Measurements from ENCODE around the gene FBXL14. TPM values are rescaled to one million over a fixed set of nuclear protein-coding genes. Genes with fewer than 3 reads are reported as not detected.

FBXL14 gene
- total and polyA plus RNA-seq, 7 donors, result 7.5 to 26.4 (median 12.2) TPM

DNA sequence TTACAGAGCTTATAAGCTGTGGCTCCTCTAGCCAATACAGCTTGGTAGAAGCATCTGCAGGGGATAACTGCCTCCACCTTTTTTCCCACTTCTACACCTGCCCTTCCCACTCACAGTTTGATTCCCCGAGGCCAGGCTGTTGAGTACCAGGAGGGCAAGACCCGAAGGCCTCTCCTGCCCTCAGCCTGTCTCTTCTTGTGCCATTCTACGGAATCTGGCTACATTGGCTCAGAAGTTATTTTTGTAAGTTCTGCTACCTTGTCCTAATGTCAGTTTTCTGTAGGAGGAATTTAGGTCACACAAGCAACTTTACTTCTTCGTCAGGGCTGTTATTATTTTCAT is 11.7 kb downstream of the FBXL14 start:
- Histone ChIP-seq H3K27ac (no peak overlapping the region), H3K9me3 (no peaks in the 10 kb centered on the region), H3K4me1 (peaks cover 0 to 22% (median 15%) of the 10 kb centered on the region in 4 donors), H3K27me3 (no peaks in the 10 kb centered on the region), H3K36me3 (no peaks in the 10 kb centered on the region), H3K4me3 (no peak overlapping the region)
- 73 to 93% methylated on average over 4 of the region's 4 CpGs for WGBS, 2 donors
- TF ChIP-seq, protein P1, sequence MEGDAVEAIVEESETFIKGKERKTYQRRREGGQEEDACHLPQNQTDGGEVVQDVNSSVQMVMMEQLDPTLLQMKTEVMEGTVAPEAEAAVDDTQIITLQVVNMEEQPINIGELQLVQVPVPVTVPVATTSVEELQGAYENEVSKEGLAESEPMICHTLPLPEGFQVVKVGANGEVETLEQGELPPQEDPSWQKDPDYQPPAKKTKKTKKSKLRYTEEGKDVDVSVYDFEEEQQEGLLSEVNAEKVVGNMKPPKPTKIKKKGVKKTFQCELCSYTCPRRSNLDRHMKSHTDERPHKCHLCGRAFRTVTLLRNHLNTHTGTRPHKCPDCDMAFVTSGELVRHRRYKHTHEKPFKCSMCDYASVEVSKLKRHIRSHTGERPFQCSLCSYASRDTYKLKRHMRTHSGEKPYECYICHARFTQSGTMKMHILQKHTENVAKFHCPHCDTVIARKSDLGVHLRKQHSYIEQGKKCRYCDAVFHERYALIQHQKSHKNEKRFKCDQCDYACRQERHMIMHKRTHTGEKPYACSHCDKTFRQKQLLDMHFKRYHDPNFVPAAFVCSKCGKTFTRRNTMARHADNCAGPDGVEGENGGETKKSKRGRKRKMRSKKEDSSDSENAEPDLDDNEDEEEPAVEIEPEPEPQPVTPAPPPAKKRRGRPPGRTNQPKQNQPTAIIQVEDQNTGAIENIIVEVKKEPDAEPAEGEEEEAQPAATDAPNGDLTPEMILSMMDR (IDR thresholded peaks at IDR 0.05), result no peak
- TF ChIP-seq EP300 (IDR thresholded peaks at IDR 0.05) (no peak), POLR2AphosphoS5 (IDR thresholded peaks at IDR 0.05) (no peak), POLR2A (IDR thresholded peaks at IDR 0.05) (no peak)
- DNase-seq, result no peak
- intact Hi-C loops (cut with DNase I), result loop anchor here (2.0 to 10.0 kb wide), 2 partner anchors 464 to 638 kb away; partner anchors contain the start of gene RAD52

DNA sequence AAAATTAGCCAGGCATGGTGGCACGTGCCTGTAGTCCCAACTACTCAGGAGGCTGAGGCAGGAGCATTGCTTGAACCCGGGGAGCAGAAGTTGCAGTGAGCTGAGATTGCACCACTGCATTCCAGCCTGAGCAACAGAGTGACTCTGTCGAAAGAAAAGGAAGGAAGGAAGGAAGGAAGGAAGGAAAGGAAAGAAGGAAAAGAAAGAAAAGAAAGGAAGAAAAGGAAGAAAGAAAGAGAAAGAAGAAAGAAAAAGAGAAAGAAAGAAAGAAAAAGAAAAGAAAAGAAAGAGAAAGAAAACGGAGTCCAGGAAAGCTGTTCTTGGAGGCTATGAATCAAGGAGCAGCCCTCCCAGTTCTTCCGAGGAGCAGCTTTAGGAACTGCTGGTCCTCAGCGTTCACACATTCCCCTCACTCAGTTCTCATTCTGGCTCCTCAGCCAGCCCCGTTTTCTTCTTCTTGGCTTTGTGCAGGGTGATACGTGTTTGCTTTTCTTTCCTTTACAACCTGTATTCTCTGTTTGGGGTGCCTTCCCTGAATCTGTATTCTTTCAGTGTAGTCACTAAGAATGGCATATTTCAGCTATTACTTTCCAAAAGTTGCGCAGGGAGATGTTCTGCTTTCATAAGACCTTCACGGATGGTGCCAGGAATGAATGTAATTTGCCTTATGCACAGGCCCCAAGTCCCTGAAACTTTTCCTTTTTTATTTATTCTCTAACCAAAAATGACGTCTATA is 12.2 kb downstream of the FBXL14 start:
- TF ChIP-seq POLR2A (IDR thresholded peaks at IDR 0.05), result no peak
- TF ChIP-seq, protein P1 (IDR thresholded peaks at IDR 0.05), result no peak
- no peak for TF ChIP-seq POLR2AphosphoS5 (IDR thresholded peaks at IDR 0.05)
- TF ChIP-seq EP300 (IDR thresholded peaks at IDR 0.05), result no peak
- WGBS, 2 donors, result 90 to 91% methylated on average over 11 of the region's 11 CpGs
- no peak overlapping the region for H3K27ac ChIP-seq
- no peak overlapping the region for H3K4me3 ChIP-seq
- no peak for DNase-seq
- H3K27me3 ChIP-seq, result no peaks in the 10 kb centered on the region
- H3K36me3 ChIP-seq, result no peaks in the 10 kb centered on the region
- H3K9me3 ChIP-seq, result no peaks in the 10 kb centered on the region
- intact Hi-C loops (cut with DNase I), result loop anchor here (2.0 to 10.0 kb wide), 2 partner anchors 463 to 637 kb away; partner anchors contain the start of gene RAD52
- H3K4me1 ChIP-seq, result peaks cover 0 to 22% (median 14%) of the 10 kb centered on the region in 4 donors

DNA sequence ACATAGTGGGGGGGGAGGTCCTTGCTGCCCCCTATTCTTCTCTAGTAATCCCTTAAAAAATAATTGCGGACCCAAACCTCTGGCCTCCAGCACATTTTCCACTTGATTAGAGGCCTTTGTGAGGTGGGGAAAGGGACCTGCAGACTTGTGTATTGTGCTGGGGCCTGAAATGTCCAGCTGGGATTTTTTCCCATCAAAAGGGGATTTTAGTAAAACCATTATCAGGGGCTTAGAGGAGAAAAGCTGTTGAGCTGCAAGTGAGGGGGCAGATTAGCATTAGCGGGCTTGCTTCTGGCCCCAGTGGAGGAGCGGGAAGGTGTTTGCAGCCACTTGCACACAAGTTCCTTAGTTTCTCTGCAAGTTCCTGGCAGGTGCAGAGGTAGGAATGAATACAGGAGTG is 13.9 kb downstream of the FBXL14 start:
- 96 to 97% methylated on average over 3 of the region's 3 CpGs for WGBS, 2 donors
- peaks cover 0 to 30% (median 24%) of the 10 kb centered on the region in 4 donors for H3K4me1 ChIP-seq
- intact Hi-C loops (cut with DNase I), result loop anchor here (10.0 kb wide), 1 partner anchor 636 kb away; the partner anchor contains the start of gene RAD52

DNA sequence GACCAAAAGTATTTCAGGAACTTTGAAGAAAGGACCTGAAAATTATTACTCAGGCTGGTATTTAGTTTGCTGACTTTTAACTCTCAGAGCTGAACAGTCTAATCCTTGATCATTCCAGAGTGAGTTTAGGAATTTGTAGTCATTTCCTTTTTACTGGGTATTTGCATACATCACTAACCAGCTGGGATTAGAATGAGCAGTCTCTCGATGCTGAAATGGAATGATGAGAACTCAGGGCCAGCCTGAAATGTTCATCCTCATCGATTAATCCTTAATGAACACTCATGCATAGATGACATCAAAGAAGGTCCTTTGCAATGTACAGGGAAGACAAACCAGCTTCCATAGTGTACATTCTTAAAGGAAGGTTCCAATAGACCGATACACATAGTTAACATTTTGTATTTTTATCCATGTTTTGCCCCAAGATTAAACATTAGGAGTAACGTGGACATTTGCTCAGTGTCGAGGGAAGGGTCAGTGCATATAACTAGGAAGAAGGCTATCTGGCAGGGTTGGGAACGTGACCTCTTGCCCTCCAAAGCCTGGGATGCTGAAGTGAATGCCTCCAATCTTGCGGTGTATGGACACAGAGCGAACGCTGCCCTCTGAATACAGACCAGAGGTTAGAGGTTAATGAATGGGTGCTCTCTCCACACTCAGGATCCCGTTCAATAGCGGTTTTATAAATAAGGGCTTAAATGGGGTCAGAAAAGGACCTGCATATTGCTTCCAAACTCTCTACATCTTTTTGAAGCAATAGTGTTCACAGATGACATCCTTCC is 14.5 kb downstream of the FBXL14 start:
- no peaks in the 10 kb centered on the region for H3K36me3 ChIP-seq
- TF ChIP-seq POLR2AphosphoS5 (IDR thresholded peaks at IDR 0.05) (no peak), POLR2A (IDR thresholded peaks at IDR 0.05) (no peak), EP300 (IDR thresholded peaks at IDR 0.05) (no peak)
- TF ChIP-seq, protein P1 (IDR thresholded peaks at IDR 0.05), result no peak
- WGBS, 2 donors, result 91 to 92% methylated on average over 11 of the region's 11 CpGs
- peaks cover 0 to 36% (median 31%) of the 10 kb centered on the region in 4 donors for H3K4me1 ChIP-seq
- DNase-seq, result no peak
- no peaks in the 10 kb centered on the region for H3K27me3 ChIP-seq
- H3K27ac ChIP-seq, result no peak overlapping the region
- no peaks in the 10 kb centered on the region for H3K9me3 ChIP-seq
- no peak overlapping the region for H3K4me3 ChIP-seq
- intact Hi-C loops (cut with DNase I), result loop anchor here (10.0 kb wide), 1 partner anchor 635 kb away; the partner anchor contains the start of gene RAD52

More for the DNA sequence above, 13.9 kb downstream of the FBXL14 start:
- H3K27me3 ChIP-seq, result no peaks in the 10 kb centered on the region
- no peak overlapping the region for H3K4me3 ChIP-seq
- H3K9me3 ChIP-seq, result no peaks in the 10 kb centered on the region
- no peak for DNase-seq
- H3K36me3 ChIP-seq, result no peaks in the 10 kb centered on the region
- H3K27ac ChIP-seq, result no peak overlapping the region
- TF ChIP-seq POLR2A (IDR thresholded peaks at IDR 0.05), result no peak
- no peak for TF ChIP-seq POLR2AphosphoS5 (IDR thresholded peaks at IDR 0.05)
- TF ChIP-seq, protein P1 (IDR thresholded peaks at IDR 0.05), result no peak
- TF ChIP-seq EP300 (IDR thresholded peaks at IDR 0.05), result no peak
